GM21360 (cell line): ENCODE results near the gene RBFOX1.

Experiments used
- ATAC-seq: cut with Tn5 transposase; IDR thresholded peaks from one replicate; pipeline ENCODE4 v1.9.1; 2021; ENCODE audit warnings: mild to moderate bottlenecking, moderate library complexity; ENCODE audit not compliant: unreplicated experiment

RBFOX1 gene

DNA sequence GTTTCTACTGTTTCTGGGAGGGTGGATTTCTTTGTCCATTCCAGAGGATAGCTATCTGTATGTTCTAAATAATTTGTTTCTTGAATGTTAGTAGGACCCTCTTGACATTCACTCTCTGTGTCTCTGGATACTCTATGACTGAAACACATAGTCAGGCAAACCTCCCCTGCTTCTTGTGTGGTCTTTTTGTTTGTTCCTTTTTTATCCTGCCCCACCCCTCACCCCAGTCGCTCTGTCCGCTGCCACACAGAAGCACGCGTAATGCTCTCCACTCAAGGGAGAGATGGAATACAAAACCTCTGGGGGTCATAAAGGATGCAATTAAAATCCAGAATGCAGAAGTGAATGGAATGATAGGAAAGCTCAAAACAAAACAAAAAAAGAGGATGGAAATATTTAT lies 253.1 kb downstream of the RBFOX1 start:
- ATAC-seq: no peak

- no peak for ATAC-seq
Measured at GRCh38 chr16:7590934-7591333, 258.3 kb downstream of the RBFOX1 start.

GRCh38 chr16:7596308-7596707 lies 263.7 kb downstream of the RBFOX1 start:
- ATAC-seq: no peak

DNA sequence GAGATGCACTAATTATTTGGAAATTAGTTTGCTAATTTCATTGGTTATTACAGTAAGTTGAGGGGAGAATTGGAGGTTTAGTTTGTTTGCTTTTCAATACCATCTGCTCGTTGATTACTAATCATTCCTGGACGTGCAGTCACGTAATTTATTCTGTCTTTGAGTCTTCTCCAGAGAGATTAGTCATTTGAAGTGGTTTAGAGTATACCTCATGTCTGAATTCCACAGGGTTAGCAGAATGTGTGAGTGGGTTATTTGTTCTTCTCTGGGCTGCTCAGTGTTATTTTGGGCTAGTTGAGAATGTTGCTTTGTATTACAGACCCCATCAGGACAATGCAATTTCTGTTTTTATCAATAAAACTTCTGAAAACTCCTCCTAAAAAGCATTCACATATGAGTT lies 265.0 kb downstream of the RBFOX1 start:
- ATAC-seq: no peak

DNA sequence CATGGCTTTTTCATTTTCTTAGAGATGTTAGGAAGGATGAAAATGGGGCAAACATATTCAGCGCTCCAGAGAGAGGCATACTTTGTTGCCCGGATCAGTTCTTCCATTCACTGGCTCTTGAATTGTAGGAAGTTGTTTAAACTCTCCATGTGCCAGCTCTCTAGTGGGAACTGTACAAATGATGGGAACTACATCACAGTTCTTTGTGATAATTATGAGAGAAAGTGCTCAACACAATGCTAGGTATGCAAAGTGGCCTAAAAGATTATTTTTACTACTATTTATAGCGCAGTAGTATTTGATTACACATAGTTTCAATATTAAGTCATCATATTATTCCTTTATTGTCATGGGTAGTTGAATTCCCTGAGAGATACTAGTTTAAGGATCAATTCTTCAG lies 268.5 kb downstream of the RBFOX1 start:
- no peak for ATAC-seq

- no peak for ATAC-seq
Measured at GRCh38 chr16:7602291-7602950, 269.8 kb downstream of the RBFOX1 start.

- ATAC-seq: no peak
Measured at GRCh38 chr16:7605812-7606211, 273.2 kb downstream of the RBFOX1 start.

- no peak for ATAC-seq
Measured at GRCh38 chr16:7612671-7613070, 280.0 kb downstream of the RBFOX1 start.

GRCh38 chr16:7613518-7613917 lies 280.9 kb downstream of the RBFOX1 start:
- no peak for ATAC-seq

DNA sequence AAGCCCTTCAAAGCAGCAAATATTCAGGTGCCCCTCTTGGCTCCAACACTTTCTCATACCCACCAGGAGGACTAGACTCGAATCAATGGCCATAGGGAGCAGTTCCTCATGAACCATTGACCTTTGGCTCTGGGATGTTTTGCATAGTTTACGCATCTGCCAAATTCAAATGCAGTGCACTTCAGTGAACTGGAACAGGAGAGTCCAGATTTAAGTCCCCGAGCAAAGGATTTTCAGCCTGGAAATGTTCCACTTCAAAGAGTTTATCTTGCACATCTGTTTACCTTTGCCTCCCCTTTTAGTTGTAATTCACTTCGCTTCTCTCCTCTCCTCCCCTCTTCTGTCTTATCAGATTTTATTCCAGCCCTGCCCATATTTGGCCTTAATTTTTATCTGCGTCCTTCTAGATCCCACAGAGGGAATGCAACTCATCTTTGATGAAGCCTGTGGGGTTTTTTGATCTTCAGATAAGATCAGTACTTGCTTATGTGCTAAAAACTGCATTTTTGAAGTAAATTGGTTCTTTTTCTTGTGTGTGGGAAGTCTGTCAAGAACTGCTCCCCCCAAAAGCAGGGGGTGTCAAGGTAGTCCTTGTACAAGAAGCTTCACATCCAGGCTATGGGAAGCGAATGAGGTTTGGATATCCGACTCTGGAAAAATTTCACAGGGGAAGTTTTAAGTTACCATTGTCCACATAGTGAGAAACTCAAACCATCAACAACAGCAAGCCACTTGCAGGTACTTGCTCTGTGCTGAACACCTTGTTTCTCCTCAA lies 281.6 kb downstream of the RBFOX1 start:
- ATAC-seq: no peak

DNA sequence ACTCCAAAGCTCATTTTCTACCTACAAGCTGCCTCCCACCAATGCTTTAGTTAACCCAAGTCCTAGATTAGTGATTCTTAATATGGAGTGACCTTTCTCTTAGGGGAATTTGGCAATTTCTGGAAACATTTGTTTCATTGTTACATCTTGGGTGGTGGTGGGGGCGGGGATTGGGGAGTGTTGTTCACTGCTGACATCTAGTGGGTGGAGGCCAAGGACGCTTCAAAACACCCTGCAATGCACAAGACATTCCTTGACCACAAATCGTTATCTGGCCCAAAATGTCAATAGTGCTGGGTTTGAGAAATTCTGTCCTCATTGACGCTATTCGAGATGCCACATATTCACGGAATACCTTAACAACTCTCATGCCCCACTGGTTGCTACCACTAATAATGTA lies 282.9 kb downstream of the RBFOX1 start:
- no peak for ATAC-seq

- no peak for ATAC-seq
Measured at GRCh38 chr16:7624871-7625766, 292.5 kb downstream of the RBFOX1 start.

GRCh38 chr16:7628981-7629380 lies 296.3 kb downstream of the RBFOX1 start:
- no peak for ATAC-seq

GRCh38 chr16:7629571-7629970 lies 296.9 kb downstream of the RBFOX1 start:
- ATAC-seq: no peak

- no peak for ATAC-seq
Measured at GRCh38 chr16:7637446-7637845, 304.8 kb downstream of the RBFOX1 start.

- ATAC-seq: no peak
Measured at GRCh38 chr16:7638306-7638705, 305.7 kb downstream of the RBFOX1 start.

GRCh38 chr16:7640334-7640733 lies 307.7 kb downstream of the RBFOX1 start:
- no peak for ATAC-seq

DNA sequence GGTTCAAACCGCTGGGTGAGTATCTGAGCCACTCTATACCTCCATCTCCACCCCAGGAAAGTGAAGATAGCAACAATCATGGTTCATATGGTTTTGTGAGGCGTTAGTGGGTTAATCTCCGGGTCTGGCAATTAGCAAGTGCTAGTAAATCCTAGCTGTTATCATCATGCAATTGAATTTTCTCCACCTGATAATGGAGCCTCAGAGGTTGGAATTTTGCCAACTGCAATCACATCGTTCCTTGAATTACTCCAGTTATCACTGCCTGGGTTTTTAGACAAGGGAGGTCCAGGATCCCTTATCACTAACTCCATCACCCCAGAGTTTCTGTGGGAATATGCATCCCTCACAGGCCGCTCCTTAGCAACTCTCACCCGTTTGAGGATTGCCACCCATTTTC lies 311.5 kb downstream of the RBFOX1 start:
- ATAC-seq: no peak

- ATAC-seq: no peak
Measured at GRCh38 chr16:7644811-7645210, 312.2 kb downstream of the RBFOX1 start.

DNA sequence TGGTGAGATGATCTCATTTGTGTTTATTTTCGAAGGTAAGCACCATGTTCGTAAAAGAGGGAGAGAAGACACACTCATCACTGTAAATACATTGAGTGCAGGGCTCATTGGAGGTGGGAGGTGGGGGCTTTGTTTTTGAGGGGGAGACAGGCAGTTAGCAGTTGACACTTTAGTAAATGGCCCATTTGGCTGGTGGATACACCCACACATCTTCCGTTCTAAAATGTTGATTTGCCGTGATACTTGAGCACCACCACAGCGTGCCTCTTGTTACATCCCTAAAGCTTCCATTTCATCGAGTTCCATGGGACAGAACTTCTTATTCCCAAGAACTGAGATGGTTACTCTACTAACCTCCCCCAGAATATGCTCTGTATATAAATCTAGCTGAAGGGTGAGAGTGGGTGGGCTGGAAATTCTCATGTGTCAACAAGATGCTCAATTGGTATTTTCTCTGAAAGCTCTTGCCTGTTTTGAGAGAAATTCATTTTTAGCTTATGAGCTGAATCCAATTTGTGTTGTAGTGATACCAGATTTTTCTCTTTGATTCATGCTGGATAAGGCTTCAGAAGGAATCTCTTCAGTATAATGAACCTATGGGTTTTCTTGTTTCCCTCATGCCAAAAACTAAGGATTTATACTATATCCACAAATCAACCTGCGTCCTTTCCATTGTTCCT lies 314.3 kb downstream of the RBFOX1 start:
- no peak for ATAC-seq

GRCh38 chr16:7650431-7650830 lies 317.8 kb downstream of the RBFOX1 start:
- ATAC-seq: no peak
